OCI-LY3 (cell line): ENCODE data around the gene MCUR1.

ENCODE experiments used
- H2AFZ ChIP-seq: fragments of 200-600, 300-600 bp; shearing (Covaris generic); 2 replicates; pipeline ENCODE4 v1.6.0; 2014; ENCODE audit warnings: antibody characterized with exemption, low read depth, low read length
- H3K27ac ChIP-seq: fragments of 200-600, 300-600 bp; sonication (generic); 2 replicates; pipeline ENCODE4 v1.5.1; 2014; ENCODE audit warnings: mild to moderate bottlenecking, low read length, moderate library complexity, mixed read lengths
- H3K27me3 ChIP-seq: fragments of 200-600, 300-600 bp; sonication (generic); 2 replicates; pipeline ENCODE4 v1.6.1; 2014; ENCODE audit warnings: low read depth, low read length, mixed read lengths
- H3K36me3 ChIP-seq: fragments of 200-600, 300-600 bp; sonication (generic); replicated peaks from 2 replicates; pipeline ENCODE3; 2014; ENCODE audit warnings: low read depth, low read length, mixed read lengths
- H3K4me1 ChIP-seq: fragments of 300-600, 200-600 bp; sonication (generic); 2 replicates; pipeline ENCODE4 v1.6.1; 2014; ENCODE audit warnings: low read length, mixed read lengths
- H3K4me2 ChIP-seq: fragments of 200-600, 300-600 bp; sonication (generic); 2 replicates; pipeline ENCODE4 v1.6.1; 2014; ENCODE audit warnings: low read length, mixed read lengths
- H3K4me3 ChIP-seq: fragments of 300-600, 200-600 bp; sonication (generic); 2 replicates; pipeline ENCODE4 v1.5.1; 2014; ENCODE audit warnings: antibody characterized with exemption, mild to moderate bottlenecking, low read length, moderate library complexity
- H3K79me2 ChIP-seq: fragments of 300-600, 200-600 bp; shearing (Covaris generic); 2 replicates; pipeline ENCODE4 v1.6.1; 2014; ENCODE audit warnings: mild to moderate bottlenecking, low read length, mixed read lengths
- H3K9ac ChIP-seq: fragments of 300-600, 200-600 bp; shearing (Covaris generic); 2 replicates; pipeline ENCODE4 v1.6.0; 2014; ENCODE audit warnings: mild to moderate bottlenecking, low read length, moderate library complexity
- H3K9me3 ChIP-seq: fragments of 200-600, 300-600 bp; shearing (Covaris generic); 2 replicates; pipeline ENCODE4 v1.6.1; 2014; ENCODE audit warnings: low read length, mixed read lengths; ENCODE audit not compliant: insufficient read depth
- H4K20me1 ChIP-seq: fragments of 200-600, 300-600 bp; sonication (generic); 2 replicates; pipeline ENCODE4 v1.6.1; 2016; ENCODE audit warnings: low read length, mixed read lengths; ENCODE audit not compliant: insufficient read depth
- EZH2phosphoT487 ChIP-seq: fragments of 200-600 bp; shearing (Covaris generic); IDR thresholded peaks from 2 replicates; pipeline ENCODE4 v1.6.1; 2018; ENCODE audit warnings: antibody characterized with exemption, mixed run types, low read depth
- TF ChIP-seq, protein P1 (sequence below): fragments of 200-600, 300-600 bp; sonication (generic); IDR thresholded peaks from 2 replicates; pipeline ENCODE4 v1.5.1; 2014; ENCODE audit warnings: antibody characterized with exemption, low read length, low read depth

The MCUR1 gene

GRCh38 chr6:13813026-13813425, 1.3 kb downstream of the MCUR1 start:
- H3K4me2 ChIP-seq, result peak overlapping the region; percentile 82
- H3K4me1 ChIP-seq, result peaks cover 15% of the 10 kb centered on the region
- H3K4me3 ChIP-seq, result peak overlapping the region; percentile 99
- peaks cover 2% of the 10 kb centered on the region for H3K36me3 ChIP-seq
- H4K20me1 ChIP-seq, result peaks cover 17% of the 10 kb centered on the region; the same call in 1 of the 2 replicates
- no peaks in the 10 kb centered on the region for H3K9me3 ChIP-seq
- no peak overlapping the region for H3K27ac ChIP-seq
- H3K9ac ChIP-seq, result peak overlapping the region; percentile 98; the same call in 1 of the 2 replicates
- H2AFZ ChIP-seq, result no peak overlapping the region
- no peaks in the 10 kb centered on the region for H3K27me3 ChIP-seq
- TF ChIP-seq, protein P1, sequence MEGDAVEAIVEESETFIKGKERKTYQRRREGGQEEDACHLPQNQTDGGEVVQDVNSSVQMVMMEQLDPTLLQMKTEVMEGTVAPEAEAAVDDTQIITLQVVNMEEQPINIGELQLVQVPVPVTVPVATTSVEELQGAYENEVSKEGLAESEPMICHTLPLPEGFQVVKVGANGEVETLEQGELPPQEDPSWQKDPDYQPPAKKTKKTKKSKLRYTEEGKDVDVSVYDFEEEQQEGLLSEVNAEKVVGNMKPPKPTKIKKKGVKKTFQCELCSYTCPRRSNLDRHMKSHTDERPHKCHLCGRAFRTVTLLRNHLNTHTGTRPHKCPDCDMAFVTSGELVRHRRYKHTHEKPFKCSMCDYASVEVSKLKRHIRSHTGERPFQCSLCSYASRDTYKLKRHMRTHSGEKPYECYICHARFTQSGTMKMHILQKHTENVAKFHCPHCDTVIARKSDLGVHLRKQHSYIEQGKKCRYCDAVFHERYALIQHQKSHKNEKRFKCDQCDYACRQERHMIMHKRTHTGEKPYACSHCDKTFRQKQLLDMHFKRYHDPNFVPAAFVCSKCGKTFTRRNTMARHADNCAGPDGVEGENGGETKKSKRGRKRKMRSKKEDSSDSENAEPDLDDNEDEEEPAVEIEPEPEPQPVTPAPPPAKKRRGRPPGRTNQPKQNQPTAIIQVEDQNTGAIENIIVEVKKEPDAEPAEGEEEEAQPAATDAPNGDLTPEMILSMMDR, result no peak
- no peak for TF ChIP-seq EZH2phosphoT487
- peaks cover 42% of the 10 kb centered on the region for H3K79me2 ChIP-seq

DNA sequence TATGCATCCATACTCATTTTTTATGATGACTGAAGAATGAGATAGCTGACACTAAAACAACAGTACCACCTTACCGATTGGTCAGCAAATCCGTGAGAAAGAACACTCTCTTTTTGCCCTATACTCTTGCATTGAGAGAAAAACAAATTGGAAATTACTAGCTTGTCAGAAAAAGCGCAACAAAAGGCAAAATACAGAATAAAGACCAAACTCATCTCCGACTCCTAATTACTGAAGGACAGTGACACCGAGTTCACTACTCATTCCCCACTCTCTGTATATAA, 2.1 kb downstream of the MCUR1 start:
- H3K9ac ChIP-seq, result no peak overlapping the region
- peaks cover 45% of the 10 kb centered on the region for H3K79me2 ChIP-seq
- H3K36me3 ChIP-seq, result peaks cover 2% of the 10 kb centered on the region
- H3K4me2 ChIP-seq, result no peak overlapping the region
- no peaks in the 10 kb centered on the region for H3K9me3 ChIP-seq
- H4K20me1 ChIP-seq, result peaks cover 17% of the 10 kb centered on the region; the same call in 1 of the 2 replicates
- H3K27ac ChIP-seq, result no peak overlapping the region
- TF ChIP-seq, protein P1, result no peak
- no peak for TF ChIP-seq EZH2phosphoT487
- no peak overlapping the region for H2AFZ ChIP-seq
- H3K4me1 ChIP-seq, result peaks cover 15% of the 10 kb centered on the region
- H3K27me3 ChIP-seq, result no peaks in the 10 kb centered on the region
- no peak overlapping the region for H3K4me3 ChIP-seq

DNA sequence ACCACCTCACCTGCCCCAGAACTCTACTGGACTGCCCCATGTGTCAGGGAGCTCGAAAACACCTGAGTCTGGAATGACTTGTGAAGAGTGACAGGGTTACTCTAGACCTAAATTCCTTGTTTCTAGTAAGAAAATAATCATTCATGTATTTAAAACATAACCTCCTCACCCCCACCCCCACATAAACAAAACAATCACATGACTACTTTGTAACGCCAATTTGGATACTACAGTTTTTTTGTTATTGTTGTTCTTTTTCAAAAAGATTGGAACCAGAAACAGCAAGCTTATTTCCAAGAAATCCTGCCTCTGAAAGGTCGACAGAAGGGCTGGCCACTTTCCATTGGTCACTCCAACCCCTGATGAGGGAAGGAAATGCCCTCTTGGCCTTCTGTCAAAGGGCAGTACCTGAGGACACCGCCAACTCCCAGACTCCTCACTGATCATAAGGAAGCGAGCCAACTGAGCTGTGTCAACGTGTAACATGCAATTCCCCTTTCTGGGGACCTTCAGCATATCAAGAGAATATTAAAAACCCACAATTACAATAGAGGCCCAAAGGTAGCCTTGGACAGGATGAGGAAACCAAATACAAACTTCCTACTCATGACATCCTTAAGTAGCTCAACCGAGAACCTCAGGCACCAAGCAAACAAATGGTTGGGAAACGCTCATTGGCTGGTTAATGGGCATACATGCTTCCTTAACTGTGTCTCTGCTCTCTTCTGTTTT, 2.6 kb downstream of the MCUR1 start:
- H2AFZ ChIP-seq, result no peak overlapping the region
- peaks cover 2% of the 10 kb centered on the region for H3K36me3 ChIP-seq
- no peak overlapping the region for H3K4me2 ChIP-seq
- H4K20me1 ChIP-seq, result peaks cover 17% of the 10 kb centered on the region; the same call in 1 of the 2 replicates
- H3K9ac ChIP-seq, result no peak overlapping the region
- no peak overlapping the region for H3K27ac ChIP-seq
- H3K27me3 ChIP-seq, result no peaks in the 10 kb centered on the region
- TF ChIP-seq, protein P1, result no peak
- TF ChIP-seq EZH2phosphoT487, result no peak
- H3K9me3 ChIP-seq, result no peaks in the 10 kb centered on the region
- H3K79me2 ChIP-seq, result peaks cover 45% of the 10 kb centered on the region
- peaks cover 15% of the 10 kb centered on the region for H3K4me1 ChIP-seq
- no peak overlapping the region for H3K4me3 ChIP-seq

GRCh38 chr6:13810688-13811446, 3.5 kb downstream of the MCUR1 start:
- Histone ChIP-seq H3K4me2 (no peak overlapping the region), H3K36me3 (peaks cover 2% of the 10 kb centered on the region)

More at GRCh38 chr6:13810688-13811446, 3.5 kb downstream of the MCUR1 start:
- H3K27me3 ChIP-seq, result no peaks in the 10 kb centered on the region
- H3K4me3 ChIP-seq, result no peak overlapping the region
- H3K9me3 ChIP-seq, result no peaks in the 10 kb centered on the region
- H3K4me1 ChIP-seq, result peaks cover 14% of the 10 kb centered on the region
- H4K20me1 ChIP-seq, result peaks cover 17% of the 10 kb centered on the region; the same call in 1 of the 2 replicates
- H3K9ac ChIP-seq, result no peak overlapping the region
- no peak for TF ChIP-seq EZH2phosphoT487
- TF ChIP-seq, protein P1, result no peak
- H3K79me2 ChIP-seq, result peaks cover 45% of the 10 kb centered on the region
- H3K27ac ChIP-seq, result no peak overlapping the region
- no peak overlapping the region for H2AFZ ChIP-seq
